Keratinocyte (primary cell): ENCODE results near the gene TK2. TPM values are rescaled to one million over a fixed set of nuclear protein-coding genes. Genes with fewer than 3 reads are reported as not detected.

Source experiments
- DNase-seq: peaks from one replicate; pipeline ENCODE4 v3.0.0-alpha.2; 2011; ENCODE audit warnings: low read depth, missing footprints, low spot score
- FAIRE-seq: peaks from 2 replicates; lab custom pipeline; 2011; peaks lifted over from hg19 to GRCh38; lab: Jason Lieb, UNC
- H2AFZ ChIP-seq: 2 replicates; pipeline ENCODE4 v1.6.0; 2012; ENCODE audit warnings: low read length, control low read depth, inconsistent platforms; ENCODE audit not compliant: control insufficient read depth
- H3K27ac ChIP-seq: 2 replicates; pipeline ENCODE4 v1.5.1; 2011; ENCODE audit warnings: low read length; ENCODE audit not compliant: control insufficient read depth, insufficient read depth
- H3K27me3 ChIP-seq: 3 replicates; pipeline ENCODE4 v1.6.0; 2011; ENCODE audit warnings: low read length; ENCODE audit not compliant: control insufficient read depth, insufficient read depth; ENCODE audit errors: extremely low read depth
- H3K36me3 ChIP-seq, 2 experiments: 2 replicates in 1 of 2; 3 replicates in 1 of 2; pipeline ENCODE4 v1.5.1; 2011; ENCODE audit warnings: low read length in 2 of 2, mild to moderate bottlenecking in 1 of 2; ENCODE audit not compliant: control insufficient read depth in 2 of 2, insufficient read depth in 2 of 2; ENCODE audit errors: extremely low read depth in 1 of 2
- H3K4me1 ChIP-seq: 3 replicates; pipeline ENCODE4 v1.5.1; 2011; ENCODE audit warnings: low read length; ENCODE audit not compliant: control insufficient read depth, insufficient read depth; ENCODE audit errors: extremely low read depth
- H3K4me2 ChIP-seq: 3 replicates; pipeline ENCODE4 v1.6.0; 2011; ENCODE audit warnings: low read depth, low read length; ENCODE audit not compliant: control insufficient read depth, insufficient read depth; ENCODE audit errors: extremely low read depth
- H3K4me3 ChIP-seq, 3 experiments: fragments of 200-600 bp in 1 of 3; sonication (generic) in 1 of 3; 2 replicates in 2 of 3; 3 replicates in 1 of 3; pipeline ENCODE4 v1.5.1; 2011 to 2016; ENCODE audit warnings: low read length in 3 of 3, mild to moderate bottlenecking in 3 of 3, control low read depth in 2 of 3, inconsistent platforms in 1 of 3, low read depth in 1 of 3, mixed read lengths in 1 of 3, mixed run types in 1 of 3, moderate library complexity in 1 of 3; ENCODE audit not compliant: control insufficient read depth in 2 of 3, insufficient read depth in 2 of 3; ENCODE audit errors: extremely low read depth in 1 of 3
- H3K79me2 ChIP-seq: 2 replicates; pipeline ENCODE4 v1.6.0; 2012; ENCODE audit warnings: low read length; ENCODE audit not compliant: control insufficient read depth, insufficient read depth
- H3K9ac ChIP-seq: 3 replicates; pipeline ENCODE4 v1.6.0; 2011; ENCODE audit warnings: low read length; ENCODE audit not compliant: control insufficient read depth, insufficient read depth; ENCODE audit errors: extremely low read depth
- H3K9me1 ChIP-seq: 3 replicates; pipeline ENCODE4 v1.6.0; 2011; ENCODE audit warnings: low read length; ENCODE audit not compliant: control insufficient read depth, insufficient read depth; ENCODE audit errors: extremely low read depth
- H3K9me3 ChIP-seq: 2 replicates; pipeline ENCODE4 v1.5.1; 2012; ENCODE audit warnings: low read depth, low read length; ENCODE audit not compliant: control insufficient read depth
- H4K20me1 ChIP-seq: 3 replicates; pipeline ENCODE4 v1.6.0; 2011; ENCODE audit warnings: low read length; ENCODE audit not compliant: control insufficient read depth, insufficient read depth; ENCODE audit errors: extremely low read depth
- EZH2 ChIP-seq: IDR thresholded peaks from one replicate; pipeline ENCODE4 v1.6.1; 2012; ENCODE audit warnings: inconsistent platforms, mild to moderate bottlenecking, low read length, moderate library complexity
- dilution Hi-C: fragments of 300-500 bp; cut with MboI; formaldehyde crosslinking; loops from one replicate; pipeline ENCODE4 v1.7.0; 2020; ENCODE audit warnings: low sequenced_read_pairs; ENCODE audit not compliant: extremely low pct_ligation_motif_present
- polyA plus RNA-seq, 5 experiments: library from polyadenylated mRNA; depleted of rRNA in 3 of 5; stranded (reverse) in 3 of 5; stranded (forward) in 1 of 5; unstranded in 1 of 5; fragments of >200 nt; gene quantifications; 1 replicate in 1 of 5; 2 replicates in 3 of 5; 3 replicates in 1 of 5; pipeline versions ENCODE4 v1.2.1 to v1.2.3, GENCODE V29; 2011 to 2012; ENCODE audit warnings: missing spikeins in 2 of 5, low read depth in 1 of 5, low replicate concordance in 1 of 5
- TF ChIP-seq, protein P1 (sequence below), 3 experiments: IDR thresholded peaks in 1 of 3; conservative IDR thresholded peaks in 1 of 3; optimal IDR thresholded peaks in 1 of 3; 2 replicates in 2 of 3; 3 replicates in 1 of 3; pipeline versions ENCODE3 to v1.5.1; 2011; ENCODE audit warnings: low read length in 3 of 3, mild to moderate bottlenecking in 3 of 3, moderate library complexity in 2 of 3, control low read depth in 1 of 3, inconsistent platforms in 1 of 3; ENCODE audit not compliant: insufficient read depth in 2 of 3; ENCODE audit errors: extremely low read depth in 1 of 3

Gene TK2
- polyA plus RNA-seq, 1 donor (not counting 4 experiments of a cell fraction or from before 2014, with no cell fraction given), result 19.7 TPM

- H3K36me3 ChIP-seq, result no peaks in the 10 kb centered on the region
- no peaks in the 10 kb centered on the region for H3K4me1 ChIP-seq
- TF ChIP-seq EZH2, result no peak
- TF ChIP-seq, protein P1, sequence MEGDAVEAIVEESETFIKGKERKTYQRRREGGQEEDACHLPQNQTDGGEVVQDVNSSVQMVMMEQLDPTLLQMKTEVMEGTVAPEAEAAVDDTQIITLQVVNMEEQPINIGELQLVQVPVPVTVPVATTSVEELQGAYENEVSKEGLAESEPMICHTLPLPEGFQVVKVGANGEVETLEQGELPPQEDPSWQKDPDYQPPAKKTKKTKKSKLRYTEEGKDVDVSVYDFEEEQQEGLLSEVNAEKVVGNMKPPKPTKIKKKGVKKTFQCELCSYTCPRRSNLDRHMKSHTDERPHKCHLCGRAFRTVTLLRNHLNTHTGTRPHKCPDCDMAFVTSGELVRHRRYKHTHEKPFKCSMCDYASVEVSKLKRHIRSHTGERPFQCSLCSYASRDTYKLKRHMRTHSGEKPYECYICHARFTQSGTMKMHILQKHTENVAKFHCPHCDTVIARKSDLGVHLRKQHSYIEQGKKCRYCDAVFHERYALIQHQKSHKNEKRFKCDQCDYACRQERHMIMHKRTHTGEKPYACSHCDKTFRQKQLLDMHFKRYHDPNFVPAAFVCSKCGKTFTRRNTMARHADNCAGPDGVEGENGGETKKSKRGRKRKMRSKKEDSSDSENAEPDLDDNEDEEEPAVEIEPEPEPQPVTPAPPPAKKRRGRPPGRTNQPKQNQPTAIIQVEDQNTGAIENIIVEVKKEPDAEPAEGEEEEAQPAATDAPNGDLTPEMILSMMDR (optimal IDR thresholded peaks at IDR 0.05 in 1 of 3, IDR thresholded peaks at IDR 0.05 in 1 of 3, conservative IDR thresholded peaks at IDR 0.05 in 1 of 3; ENCODE audit: extremely low read depth in 1 of 3, insufficient read depth in 2 of 3, low read length in 3 of 3), result no peak
- H3K9me3 ChIP-seq, result no peaks in the 10 kb centered on the region
- H3K4me2 ChIP-seq, result no peak overlapping the region
- no peaks in the 10 kb centered on the region for H4K20me1 ChIP-seq
- dilution Hi-C loops, result no loop called here
- peaks cover 6% of the 10 kb centered on the region for H3K27me3 ChIP-seq
- no peaks in the 10 kb centered on the region for H3K79me2 ChIP-seq
- FAIRE-seq, result no peak
- H3K4me3 ChIP-seq, result no peak overlapping the region
- H2AFZ ChIP-seq, result no peak overlapping the region
- H3K9me1 ChIP-seq, result no peaks in the 10 kb centered on the region
- no peak for DNase-seq
- H3K9ac ChIP-seq, result no peak overlapping the region
- H3K27ac ChIP-seq, result no peak overlapping the region
Observed at GRCh38 chr16:66469947-66470546, 79.9 kb downstream of the TK2 start.

DNA sequence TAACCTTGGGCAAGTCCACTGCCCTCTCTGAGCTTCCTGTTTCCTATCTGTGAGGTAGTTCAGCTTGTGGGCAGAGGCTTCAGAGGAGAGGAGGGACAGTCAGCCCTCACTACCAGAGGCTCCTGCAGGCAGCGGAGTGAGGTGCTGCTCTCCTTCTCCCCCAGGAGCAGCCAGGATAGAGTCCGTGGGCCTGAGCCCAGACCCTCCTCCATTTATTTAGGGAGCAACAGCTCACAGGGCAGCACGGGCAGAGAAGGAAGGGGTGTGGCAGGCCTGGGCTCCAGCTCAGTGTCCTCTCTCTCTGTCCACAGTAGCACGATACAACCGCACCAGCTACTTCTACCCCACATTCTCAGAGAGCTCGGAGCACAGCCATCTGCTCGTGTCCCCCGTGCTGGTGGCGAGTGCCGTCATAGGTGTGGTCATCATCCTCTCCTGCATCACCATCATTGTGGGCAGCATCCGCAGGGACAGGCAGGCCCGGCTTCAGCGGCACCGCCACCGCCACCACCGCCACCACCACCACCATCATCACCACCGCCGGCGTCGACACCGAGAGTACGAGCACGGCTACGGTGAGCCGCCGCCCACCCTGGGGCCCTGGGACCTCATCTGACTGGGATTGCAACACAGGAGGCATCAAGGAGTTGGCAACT is 80.5 kb downstream of the TK2 start:
- H3K4me3 ChIP-seq, result no peak overlapping the region
- dilution Hi-C loops, result no loop called here

More for the DNA sequence above, 80.5 kb downstream of the TK2 start:
- Histone ChIP-seq H4K20me1 (no peaks in the 10 kb centered on the region), H3K27ac (no peak overlapping the region), H3K36me3 (no peaks in the 10 kb centered on the region), H3K27me3 (peaks cover 6% of the 10 kb centered on the region), H3K4me2 (no peak overlapping the region), H3K9me3 (no peaks in the 10 kb centered on the region), H2AFZ (no peak overlapping the region), H3K9me1 (no peaks in the 10 kb centered on the region), H3K79me2 (no peaks in the 10 kb centered on the region), H3K4me1 (no peaks in the 10 kb centered on the region), H3K9ac (no peak overlapping the region)
- FAIRE-seq, result no peak
- no peak for DNase-seq
- TF ChIP-seq, protein P1 (optimal IDR thresholded peaks at IDR 0.05 in 1 of 3, IDR thresholded peaks at IDR 0.05 in 1 of 3, conservative IDR thresholded peaks at IDR 0.05 in 1 of 3; ENCODE audit: extremely low read depth in 1 of 3, insufficient read depth in 2 of 3, low read length in 3 of 3), result no peak
- TF ChIP-seq EZH2, result no peak
